HG03280 (cell line): ENCODE measurements around the gene PANK4.

ENCODE experiments used
- ATAC-seq: cut with Tn5 transposase; IDR thresholded peaks from one replicate; pipeline ENCODE4 v1.9.1; 2021; ENCODE audit warnings: mild to moderate bottlenecking, moderate library complexity; ENCODE audit not compliant: unreplicated experiment

Gene PANK4

DNA sequence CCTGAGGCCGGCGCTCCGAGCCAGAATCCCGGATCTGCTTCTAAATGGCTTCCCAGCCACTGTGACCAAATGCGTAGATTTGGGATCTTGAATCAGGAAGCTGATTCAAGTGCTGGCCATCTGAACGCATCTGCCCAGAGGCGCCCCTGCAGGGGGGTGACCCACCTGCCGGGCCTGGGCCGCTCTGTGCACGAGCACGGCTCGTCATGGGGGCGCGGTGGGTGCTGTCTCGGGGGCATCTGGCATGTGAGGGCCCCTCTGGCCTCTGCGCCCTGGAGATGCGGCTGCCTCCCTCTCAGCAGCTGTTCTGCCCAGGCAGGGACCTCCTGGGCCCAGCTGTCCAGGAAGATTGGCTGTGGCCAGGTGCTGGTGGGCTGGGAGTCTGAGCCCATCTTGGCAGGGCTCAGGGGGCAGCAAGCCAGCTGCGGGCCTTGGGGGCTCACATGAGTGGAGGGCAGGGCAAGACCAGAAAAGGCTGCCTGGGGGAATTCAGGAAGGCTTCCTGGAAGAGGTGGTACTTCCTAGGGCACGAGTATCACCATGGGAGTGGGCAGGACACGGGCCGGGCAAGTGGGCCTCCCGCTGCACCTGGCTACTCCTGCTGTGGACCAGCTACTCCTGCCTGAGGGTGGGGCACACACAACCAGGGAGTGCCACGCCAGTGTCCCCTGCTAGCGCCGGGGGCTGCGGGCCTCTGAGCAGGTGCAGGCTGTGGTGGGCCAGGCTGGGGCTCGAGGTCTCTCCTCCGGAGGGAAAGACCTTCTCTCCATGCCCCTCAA is 25.2 kb downstream of the PANK4 start:
- no peak for ATAC-seq

- no peak for ATAC-seq
Measured at GRCh38 chr1:2499986-2500596, 26.3 kb downstream of the PANK4 start.

GRCh38 chr1:2499260-2499659 is 27.1 kb downstream of the PANK4 start:
- no peak for ATAC-seq

- ATAC-seq: no peak
Measured at GRCh38 chr1:2498648-2499047, 27.7 kb downstream of the PANK4 start.

GRCh38 chr1:2497891-2498290 is 28.5 kb downstream of the PANK4 start:
- no peak for ATAC-seq

- ATAC-seq: no peak
Measured at GRCh38 chr1:2496746-2497145, 29.6 kb downstream of the PANK4 start.

GRCh38 chr1:2496087-2496622 is 30.2 kb downstream of the PANK4 start:
- no peak for ATAC-seq

DNA sequence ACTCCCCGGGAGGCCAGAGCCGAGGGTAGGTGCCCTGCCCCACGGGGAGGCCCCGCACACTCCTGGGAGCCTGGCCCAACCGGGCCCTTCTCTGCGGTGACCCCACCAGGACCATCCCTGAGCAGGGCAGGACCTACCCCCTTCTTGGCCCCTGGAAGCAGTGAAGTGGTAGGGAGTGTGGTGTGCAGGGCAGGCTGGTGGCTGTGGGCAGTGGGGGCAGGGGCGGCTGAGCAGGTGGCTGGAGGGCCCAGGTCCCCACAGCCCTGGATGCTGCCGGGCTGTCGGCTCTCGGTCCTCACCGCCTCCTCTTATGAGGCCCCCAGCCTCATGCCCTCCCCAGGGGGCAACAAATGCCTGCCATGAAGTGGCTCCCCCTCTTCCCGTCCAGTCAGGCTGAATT is 30.9 kb downstream of the PANK4 start:
- no peak for ATAC-seq

GRCh38 chr1:2495026-2495425 is 31.4 kb downstream of the PANK4 start:
- no peak for ATAC-seq

- no peak for ATAC-seq
Measured at GRCh38 chr1:2494323-2494693, 32.1 kb downstream of the PANK4 start.

GRCh38 chr1:2493691-2494322 is 32.6 kb downstream of the PANK4 start:
- ATAC-seq: no peak

- ATAC-seq: no peak
Measured at GRCh38 chr1:2493218-2493617, 33.2 kb downstream of the PANK4 start.

DNA sequence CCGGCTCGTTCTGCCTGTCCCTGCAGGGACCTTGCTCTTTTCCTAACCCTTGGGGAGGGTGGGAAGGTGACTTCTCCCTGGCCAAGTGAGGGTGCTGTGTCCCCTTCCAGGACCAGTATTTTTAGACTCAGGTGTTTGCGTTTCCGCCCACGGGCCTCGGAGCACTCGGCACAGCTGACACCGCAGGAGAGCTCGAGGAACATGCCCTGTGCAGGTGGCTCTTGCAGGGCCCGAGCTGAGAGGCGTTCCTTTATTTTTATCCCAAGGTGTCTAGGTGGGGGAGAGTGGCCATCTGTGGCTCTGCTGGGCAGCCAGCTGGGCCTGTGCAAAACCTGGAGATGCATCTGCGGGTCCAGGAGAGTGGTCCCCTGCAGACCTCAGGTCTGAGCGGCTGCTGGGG is 34.3 kb downstream of the PANK4 start:
- no peak for ATAC-seq

GRCh38 chr1:2489615-2490014 is 36.8 kb downstream of the PANK4 start:
- no peak for ATAC-seq

- ATAC-seq: no peak
Measured at GRCh38 chr1:2488688-2489087, 37.7 kb downstream of the PANK4 start.

- ATAC-seq: no peak
Measured at GRCh38 chr1:2486558-2486957, 39.8 kb downstream of the PANK4 start.

DNA sequence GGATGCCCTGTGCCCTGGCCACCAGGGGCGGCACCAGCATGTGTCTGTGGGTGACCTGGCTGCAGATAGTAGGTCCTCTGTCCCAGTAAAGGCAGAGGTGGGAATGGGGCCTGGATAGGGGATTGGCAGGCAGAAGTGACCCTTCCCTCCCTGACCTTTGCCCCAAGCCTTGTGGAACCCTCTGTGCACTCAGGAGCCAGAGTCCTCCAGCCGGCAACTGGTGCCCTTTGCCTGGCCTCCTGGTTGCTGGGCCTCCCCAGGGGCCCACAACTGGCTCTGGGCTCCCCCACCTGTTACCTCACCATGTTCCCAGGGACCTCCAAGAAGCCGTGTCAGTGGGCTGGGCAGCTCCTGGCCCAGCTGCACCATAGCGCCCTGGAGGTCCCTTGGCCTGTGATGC is 40.4 kb downstream of the PANK4 start:
- no peak for ATAC-seq

DNA sequence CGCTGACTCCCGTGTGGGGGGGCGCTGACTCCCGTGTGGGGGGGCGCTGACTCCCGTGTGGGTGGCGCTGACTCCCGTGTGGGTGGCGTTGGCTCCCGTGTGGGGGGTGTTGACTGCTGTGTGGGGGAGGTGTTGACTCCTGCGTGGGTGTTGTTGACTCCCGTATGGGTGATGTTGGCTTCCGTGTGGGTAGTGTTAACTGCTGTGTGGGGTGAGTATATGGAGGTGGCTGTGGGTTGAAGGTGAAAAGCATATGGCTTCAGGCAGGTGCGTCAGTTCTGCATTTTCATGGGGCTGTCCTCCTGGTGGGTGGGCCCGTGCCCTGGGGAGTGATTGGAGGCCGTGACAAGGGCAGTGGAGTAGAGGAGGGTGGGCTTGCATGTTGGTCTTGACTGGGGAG is 42.4 kb downstream of the PANK4 start:
- no peak for ATAC-seq

DNA sequence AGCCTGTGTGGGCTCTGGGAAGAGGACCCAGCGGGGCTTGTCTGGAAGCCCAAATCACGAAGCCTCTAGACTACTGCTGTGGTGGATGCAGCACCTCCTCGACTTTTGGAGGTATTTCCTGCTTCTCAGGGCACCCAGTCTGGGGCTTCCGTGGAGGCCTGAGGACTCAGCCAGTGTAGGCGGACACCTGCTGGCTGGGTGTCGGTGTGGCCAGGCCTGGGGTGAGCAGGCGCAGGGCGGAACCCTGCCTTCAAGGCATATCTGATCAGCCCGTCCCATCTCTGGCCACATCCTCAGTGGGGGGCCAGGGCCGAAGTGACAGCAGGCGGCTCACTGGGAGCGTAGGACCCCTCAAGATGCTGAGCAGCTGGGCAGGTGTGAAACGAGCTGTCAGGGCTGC is 43.4 kb downstream of the PANK4 start:
- no peak for ATAC-seq

- ATAC-seq: no peak
Measured at GRCh38 chr1:2482588-2482987, 43.8 kb downstream of the PANK4 start.

GRCh38 chr1:2481885-2482284 is 44.5 kb downstream of the PANK4 start:
- no peak for ATAC-seq

GRCh38 chr1:2480986-2481364 is 45.4 kb downstream of the PANK4 start:
- ATAC-seq: no peak
